ENCODE results near the gene ZBTB7C. TPM values are rescaled to one million over a fixed set of nuclear protein-coding genes. Genes with fewer than 3 reads are reported as not detected.

ZBTB7C gene
- total and polyA plus RNA-seq, 2 experiments from 2014 or later = 2.3 to 5.5 TPM

DNA sequence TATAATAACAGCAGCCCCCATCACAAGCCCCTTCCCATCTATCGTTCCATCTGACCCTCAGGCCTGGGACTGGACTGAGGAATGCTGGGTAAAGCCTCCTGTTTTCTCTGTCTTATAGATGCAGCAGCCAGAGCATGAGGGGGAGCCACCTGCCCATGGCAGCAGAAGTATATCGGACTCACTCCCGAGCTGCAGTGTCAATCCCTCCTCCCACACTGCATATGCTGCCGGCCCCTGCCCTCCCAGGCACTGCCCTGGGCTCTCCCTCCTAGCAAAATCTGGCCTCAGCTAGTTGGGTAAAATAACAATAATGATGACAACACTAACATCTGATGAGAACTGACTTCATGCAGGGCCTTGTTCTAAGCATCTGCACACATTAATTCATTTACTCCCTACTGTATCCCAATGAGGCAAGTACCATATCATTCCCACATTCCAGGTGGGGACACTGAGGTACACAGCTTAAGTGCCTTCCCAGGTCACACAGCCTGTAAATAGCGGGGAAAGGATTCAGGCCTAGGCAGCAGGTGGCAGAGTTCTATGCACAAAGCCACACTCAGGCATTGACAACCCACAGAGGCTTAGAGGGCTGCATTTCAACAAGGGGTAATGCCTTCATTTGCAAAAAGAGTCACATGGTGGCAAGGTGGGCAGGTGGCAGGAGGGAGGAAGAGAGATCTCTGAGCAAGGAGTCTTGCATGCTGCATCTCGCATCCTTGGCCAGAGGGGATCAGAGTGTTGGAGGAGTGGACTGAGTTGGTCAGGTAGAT lies 190.0 kb downstream of the ZBTB7C start:
- H3K4me3 ChIP-seq = no peak overlapping the region
- H3K4me1 ChIP-seq (ENCODE audit: low read depth) = no peaks in the 10 kb centered on the region
- TF ChIP-seq, protein P1, sequence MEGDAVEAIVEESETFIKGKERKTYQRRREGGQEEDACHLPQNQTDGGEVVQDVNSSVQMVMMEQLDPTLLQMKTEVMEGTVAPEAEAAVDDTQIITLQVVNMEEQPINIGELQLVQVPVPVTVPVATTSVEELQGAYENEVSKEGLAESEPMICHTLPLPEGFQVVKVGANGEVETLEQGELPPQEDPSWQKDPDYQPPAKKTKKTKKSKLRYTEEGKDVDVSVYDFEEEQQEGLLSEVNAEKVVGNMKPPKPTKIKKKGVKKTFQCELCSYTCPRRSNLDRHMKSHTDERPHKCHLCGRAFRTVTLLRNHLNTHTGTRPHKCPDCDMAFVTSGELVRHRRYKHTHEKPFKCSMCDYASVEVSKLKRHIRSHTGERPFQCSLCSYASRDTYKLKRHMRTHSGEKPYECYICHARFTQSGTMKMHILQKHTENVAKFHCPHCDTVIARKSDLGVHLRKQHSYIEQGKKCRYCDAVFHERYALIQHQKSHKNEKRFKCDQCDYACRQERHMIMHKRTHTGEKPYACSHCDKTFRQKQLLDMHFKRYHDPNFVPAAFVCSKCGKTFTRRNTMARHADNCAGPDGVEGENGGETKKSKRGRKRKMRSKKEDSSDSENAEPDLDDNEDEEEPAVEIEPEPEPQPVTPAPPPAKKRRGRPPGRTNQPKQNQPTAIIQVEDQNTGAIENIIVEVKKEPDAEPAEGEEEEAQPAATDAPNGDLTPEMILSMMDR (IDR thresholded peaks at IDR 0.05; ENCODE audit: low read depth, low read length) = no peak
- H3K27me3 ChIP-seq = no peaks in the 10 kb centered on the region
- no peaks in the 10 kb centered on the region for H3K9me3 ChIP-seq (ENCODE audit: low read depth)
- H3K36me3 ChIP-seq = no peaks in the 10 kb centered on the region
- H3K27ac ChIP-seq = no peak overlapping the region
- no peak for DNase-seq (ENCODE audit: low read depth in 1 of 2, low spot score in 1 of 2)

DNA sequence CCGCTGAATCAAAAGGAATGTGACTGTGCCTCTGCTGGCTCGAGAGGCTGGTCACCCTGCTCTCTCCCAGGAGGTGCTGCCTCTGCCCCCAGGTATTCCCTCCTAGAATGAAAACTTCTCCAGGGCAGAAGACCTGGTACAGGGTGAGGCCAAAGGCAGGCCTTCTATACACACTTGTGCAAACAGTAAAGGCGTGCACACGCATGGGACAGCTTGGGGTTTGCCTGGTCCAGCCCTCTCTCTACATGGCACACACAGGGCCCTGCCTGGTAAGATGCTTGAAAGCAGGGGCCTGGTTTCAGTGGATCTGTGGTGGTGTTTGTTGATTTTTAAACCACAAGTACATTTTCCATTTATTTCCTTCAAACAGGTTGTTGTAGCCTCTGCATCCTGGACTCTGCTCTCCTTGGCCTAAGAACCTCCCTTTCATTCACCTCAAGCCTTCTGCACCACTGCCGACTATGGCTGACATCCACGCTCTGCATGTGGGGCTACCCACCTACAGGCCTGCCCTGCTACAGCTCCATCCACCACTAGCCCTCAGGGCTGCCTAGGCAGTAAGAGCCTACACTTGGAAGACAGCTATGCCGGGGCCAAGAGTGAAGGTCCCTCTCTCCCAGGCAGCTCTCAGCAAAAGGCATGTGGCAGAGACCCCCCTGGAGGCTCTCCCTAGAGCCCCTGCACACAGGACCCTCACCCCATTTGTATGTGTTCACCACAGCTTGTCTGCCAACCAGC lies 190.7 kb downstream of the ZBTB7C start:
- H3K4me3 ChIP-seq = no peak overlapping the region
- TF ChIP-seq, protein P1 (IDR thresholded peaks at IDR 0.05; ENCODE audit: low read depth, low read length) = no peak
- DNase-seq (ENCODE audit: low read depth in 1 of 2, low spot score in 1 of 2) = no peak
- no peaks in the 10 kb centered on the region for H3K4me1 ChIP-seq (ENCODE audit: low read depth)
- H3K9me3 ChIP-seq (ENCODE audit: low read depth) = no peaks in the 10 kb centered on the region
- no peak overlapping the region for H3K27ac ChIP-seq
- no peaks in the 10 kb centered on the region for H3K36me3 ChIP-seq
- no peaks in the 10 kb centered on the region for H3K27me3 ChIP-seq

DNA sequence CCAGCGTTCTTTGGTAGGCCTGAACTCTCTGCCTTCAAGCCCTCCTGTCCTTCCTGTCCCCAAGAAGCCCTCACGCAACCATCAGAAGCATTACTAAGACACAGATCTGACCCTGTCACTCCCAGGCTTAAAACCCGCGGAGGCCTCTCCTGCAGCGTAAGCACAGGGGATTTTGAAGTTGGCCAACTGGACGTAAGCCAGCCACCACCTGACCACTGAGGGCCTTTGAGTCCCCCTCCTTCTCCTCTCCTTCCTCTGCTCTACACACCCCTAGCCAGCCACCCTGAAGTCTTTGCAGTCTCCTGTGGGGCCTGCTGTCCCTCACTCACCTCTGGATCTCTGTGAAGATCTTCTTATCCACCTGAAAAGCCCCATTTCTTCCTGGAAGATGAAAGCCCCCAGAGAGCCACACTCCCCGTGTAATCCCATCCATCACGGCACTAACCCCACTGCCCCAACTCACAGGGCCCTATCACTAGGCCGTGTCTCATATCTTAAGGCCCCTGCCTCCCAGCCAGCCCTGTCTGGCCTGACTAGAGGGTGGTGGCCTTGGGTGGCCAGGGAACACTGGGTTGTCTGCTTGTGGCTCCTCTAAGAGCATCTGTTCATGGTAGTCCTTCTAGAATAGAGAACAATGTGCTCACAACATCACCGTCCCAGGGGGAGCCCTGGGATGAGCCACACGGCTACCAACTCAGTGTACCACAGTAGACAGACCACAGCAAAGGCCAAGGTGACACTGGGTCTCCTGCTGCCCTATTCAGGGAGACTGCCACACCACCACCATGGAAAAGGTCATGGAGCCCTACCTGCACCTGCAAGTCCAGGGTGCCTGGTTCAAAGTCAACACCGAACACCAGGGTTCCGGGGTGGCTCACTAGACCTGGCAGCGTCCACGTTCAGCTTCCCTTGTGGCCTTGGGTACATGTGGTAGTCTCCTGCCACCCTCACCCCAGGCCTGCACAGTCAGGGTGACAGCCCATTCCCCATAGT lies 191.6 kb downstream of the ZBTB7C start:
- TF ChIP-seq, protein P1 (IDR thresholded peaks at IDR 0.05; ENCODE audit: low read depth, low read length) = no peak
- Histone ChIP-seq H3K4me1 (ENCODE audit: low read depth) (no peaks in the 10 kb centered on the region), H3K27me3 (no peaks in the 10 kb centered on the region), H3K4me3 (no peak overlapping the region), H3K27ac (peak overlapping the region; percentile 45), H3K9me3 (ENCODE audit: low read depth) (no peaks in the 10 kb centered on the region), H3K36me3 (no peaks in the 10 kb centered on the region)
- no peak for DNase-seq (ENCODE audit: low read depth in 1 of 2, low spot score in 1 of 2)

DNA sequence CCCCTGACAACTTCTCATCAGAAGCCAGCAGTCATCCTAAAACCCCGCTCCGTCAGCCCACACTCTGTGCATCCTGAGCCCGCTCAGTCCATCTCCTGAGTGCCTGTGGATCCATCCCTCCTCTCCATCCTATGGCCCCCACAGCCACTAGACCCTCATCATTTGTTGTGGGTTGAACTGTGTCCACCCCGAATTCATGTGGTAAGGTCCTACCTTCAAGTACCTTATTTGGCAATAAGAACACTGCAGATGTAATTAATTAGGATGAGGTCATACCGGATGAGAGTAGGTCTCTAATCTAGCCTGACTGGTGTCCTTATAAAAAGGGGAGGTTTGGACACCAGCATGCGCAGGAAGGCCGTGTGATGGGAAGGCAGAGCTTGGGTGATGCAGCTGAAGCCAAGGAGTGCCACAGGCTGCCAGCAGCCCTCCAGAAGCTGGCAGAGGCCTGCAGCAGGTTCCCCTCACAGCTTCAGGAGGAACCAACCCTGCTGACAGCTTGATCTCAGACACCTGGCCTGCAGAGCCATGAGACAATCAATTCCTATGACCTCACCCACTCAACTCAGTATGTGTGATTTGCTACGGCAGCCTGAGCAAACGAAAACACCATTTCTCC lies 192.4 kb downstream of the ZBTB7C start:
- TF ChIP-seq, protein P1 (IDR thresholded peaks at IDR 0.05; ENCODE audit: low read depth, low read length) = no peak
- H3K27ac ChIP-seq = peak overlapping the region; percentile 45

More for the DNA sequence above, 192.4 kb downstream of the ZBTB7C start:
- Histone ChIP-seq H3K27me3 (no peaks in the 10 kb centered on the region), H3K4me3 (no peak overlapping the region), H3K4me1 (ENCODE audit: low read depth) (no peaks in the 10 kb centered on the region), H3K9me3 (ENCODE audit: low read depth) (no peaks in the 10 kb centered on the region), H3K36me3 (no peaks in the 10 kb centered on the region)
- peak in 1 of 2 donors; percentile 17 for DNase-seq (ENCODE audit: low read depth in 1 of 2, low spot score in 1 of 2)

Data from cardiac muscle cell (in vitro differentiated cells and primary cell).